Renal cortical epithelial cell (primary cell): ENCODE measurements around the gene G3BP1. TPM values are rescaled to one million over a fixed set of nuclear protein-coding genes. Genes with fewer than 3 reads are reported as not detected.
"Not testable (repeated sequence)": the region's sequence is repeated elsewhere in the genome, so short reads cannot be mapped to it uniquely, and the experiment has no call there.

Experiments
- DNase-seq: peaks from one replicate; pipeline ENCODE4 v3.0.0-alpha.2; 2011; ENCODE audit warnings: low read depth
- total RNA-seq: library from RNA; depleted of rRNA; stranded (reverse); fragments of >200 nt; gene quantifications from 2 replicates; pipeline ENCODE4 v1.2.3, GENCODE V29; 2014

The G3BP1 gene
- total RNA-seq, 1 donor from 2014 or later: 210 TPM

GRCh38 chr5:151798674-151799073 is 26.9 kb downstream of the G3BP1 start:
- DNase-seq: no peak

GRCh38 chr5:151799407-151799806 is 27.7 kb downstream of the G3BP1 start:
- peak; percentile 17 for DNase-seq

- DNase-seq: no peak
Measured at GRCh38 chr5:151800532-151800931, 28.8 kb downstream of the G3BP1 start.

GRCh38 chr5:151805414-151806223 is 33.9 kb downstream of the G3BP1 start:
- DNase-seq: no peak

DNA sequence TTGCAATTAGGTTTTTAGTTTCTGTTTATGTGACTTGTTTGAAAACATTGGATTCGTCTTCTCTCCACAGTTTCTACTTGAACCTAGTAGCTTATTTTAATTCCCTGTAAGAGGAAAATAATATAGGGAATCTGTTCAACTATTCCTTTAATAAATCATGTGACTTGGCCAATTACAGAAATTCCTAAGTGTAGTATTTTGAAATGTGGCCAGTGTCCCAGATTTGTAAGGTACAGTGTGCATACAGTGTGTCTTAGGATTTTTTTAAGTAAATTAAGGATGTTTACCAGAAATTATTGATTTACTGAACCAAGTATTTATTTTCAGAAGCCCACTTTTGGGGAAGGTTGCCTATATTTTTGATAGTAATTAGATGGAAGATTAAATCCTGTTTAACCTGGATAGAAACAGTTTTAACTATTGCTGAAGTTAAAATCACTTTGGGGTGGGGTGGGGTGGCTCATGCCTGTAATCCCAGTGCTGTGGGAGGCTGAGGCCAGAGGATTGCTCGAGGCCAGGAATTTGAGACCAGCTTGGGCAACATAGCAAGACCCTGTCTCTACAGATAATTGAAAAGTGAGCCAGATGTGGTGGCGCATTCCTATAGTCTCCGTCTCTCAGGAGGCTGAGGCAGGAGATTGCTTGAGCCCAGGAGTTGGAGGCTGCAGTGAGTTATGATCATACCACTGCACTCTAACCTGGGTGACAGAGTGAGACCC is 36.9 kb downstream of the G3BP1 start:
- no peak for DNase-seq

GRCh38 chr5:151810449-151810848 is 38.7 kb downstream of the G3BP1 start:
- no peak for DNase-seq

DNA sequence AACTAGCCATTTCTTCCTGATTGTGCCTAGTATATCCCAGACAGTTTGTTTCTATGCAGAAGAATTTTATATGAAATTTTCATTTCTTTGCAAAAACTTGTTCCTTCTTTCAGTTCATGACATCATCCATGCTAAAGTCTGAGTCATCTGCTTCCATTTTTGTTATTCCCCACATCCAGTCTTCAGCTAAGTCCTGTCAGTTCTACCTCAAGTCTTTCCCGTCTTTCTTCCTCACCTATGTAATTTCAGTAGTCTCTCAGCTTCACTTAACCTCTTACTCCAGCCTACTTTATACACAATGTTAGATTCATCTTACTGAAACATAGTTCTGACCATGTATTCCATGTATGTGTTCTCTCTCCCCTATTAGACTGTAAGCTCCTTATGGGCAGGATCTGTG is 39.1 kb downstream of the G3BP1 start:
- DNase-seq: no peak

- DNase-seq: peak; percentile 31
Measured at GRCh38 chr5:151811593-151812321, 40.0 kb downstream of the G3BP1 start.

GRCh38 chr5:151812757-151813309 is 41.1 kb downstream of the G3BP1 start:
- peak; percentile 54 for DNase-seq

DNA sequence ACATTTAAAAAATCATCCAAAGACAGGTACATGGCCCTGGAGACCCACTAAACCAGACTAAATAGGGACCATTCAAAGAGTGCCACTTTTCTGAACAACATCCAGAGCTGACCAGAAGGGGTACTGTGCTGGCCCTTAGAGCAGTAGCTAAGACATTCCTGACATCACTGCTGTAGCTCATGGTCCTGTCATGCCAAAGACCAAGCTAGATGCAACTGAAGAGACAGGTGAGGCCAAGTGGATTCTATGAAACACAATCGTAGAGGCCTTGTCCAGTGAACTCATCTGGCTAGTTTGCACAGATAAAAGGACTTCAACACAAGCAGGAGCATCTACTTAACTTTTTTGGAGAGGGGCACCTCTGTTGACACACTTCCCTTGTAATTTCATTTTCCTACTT is 43.3 kb downstream of the G3BP1 start:
- no peak for DNase-seq

DNA sequence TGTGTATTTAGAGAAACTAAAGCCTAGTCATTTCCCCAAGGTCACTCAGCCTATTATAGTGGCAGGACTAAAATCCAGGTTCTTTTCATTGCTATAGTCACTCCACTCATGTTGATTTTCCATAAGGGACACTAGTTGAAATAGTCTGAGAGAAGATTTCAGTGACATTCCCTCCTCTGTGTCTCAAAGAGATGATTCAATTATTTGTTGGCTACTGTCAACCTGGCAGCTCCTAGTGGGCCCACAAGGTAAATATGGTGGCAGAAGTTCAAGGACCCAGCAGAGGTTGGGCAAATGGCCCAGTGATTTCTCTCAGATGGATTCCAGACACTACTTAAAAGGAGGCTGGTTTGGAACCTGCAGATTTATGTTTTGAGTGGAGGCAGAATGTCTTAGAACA is 48.1 kb downstream of the G3BP1 start:
- DNase-seq: no peak

GRCh38 chr5:151820271-151820670 is 48.5 kb downstream of the G3BP1 start:
- DNase-seq: no peak

GRCh38 chr5:151820903-151821302 is 49.1 kb downstream of the G3BP1 start:
- no peak for DNase-seq

GRCh38 chr5:151822141-151822540 is 50.4 kb downstream of the G3BP1 start:
- DNase-seq: no peak

DNA sequence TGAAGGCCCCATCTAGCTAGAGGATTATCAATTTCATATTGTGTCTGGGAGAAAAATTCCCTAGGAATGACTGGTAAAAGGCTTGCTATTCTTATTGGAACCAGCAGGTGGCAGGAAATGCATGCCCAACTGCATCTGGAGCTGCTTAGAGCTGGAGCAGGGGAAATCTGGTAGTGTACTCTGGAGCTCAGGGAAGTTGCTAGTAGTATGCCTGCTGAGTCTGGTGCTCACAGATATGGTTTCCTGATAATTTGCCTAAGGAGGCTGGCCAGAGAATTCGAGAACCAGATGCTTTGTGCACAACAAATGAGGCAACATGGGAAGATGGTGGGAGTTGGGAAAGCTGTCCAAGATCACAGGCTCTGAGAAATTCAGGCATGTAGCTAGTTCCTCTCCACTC is 53.7 kb downstream of the G3BP1 start:
- peak; percentile 58 for DNase-seq

- DNase-seq: no peak
Measured at GRCh38 chr5:151829370-151829769, 57.6 kb downstream of the G3BP1 start.

DNA sequence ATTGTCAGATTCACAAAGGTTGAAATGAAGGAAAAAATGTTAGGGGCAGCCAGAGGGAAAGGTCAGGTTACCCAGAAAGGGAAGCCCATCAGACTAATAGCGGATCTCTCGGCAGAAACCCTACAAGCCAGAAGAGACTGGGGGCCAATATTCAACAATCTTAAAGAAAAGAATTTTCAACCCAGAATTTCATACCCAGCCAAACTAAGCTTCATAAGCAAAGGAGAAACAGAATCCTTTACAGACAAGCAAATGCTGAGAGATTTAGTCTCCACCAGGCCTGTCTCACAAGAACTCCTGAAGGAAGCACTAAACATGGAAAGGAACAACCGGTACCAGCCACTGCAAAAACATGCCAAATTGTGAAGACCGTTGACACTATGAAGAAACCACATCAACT is 61.1 kb downstream of the G3BP1 start:
- DNase-seq: not testable (repeated sequence)

GRCh38 chr5:151846765-151847164 is 75.0 kb downstream of the G3BP1 start:
- DNase-seq: no peak

GRCh38 chr5:151847871-151848270 is 76.1 kb downstream of the G3BP1 start:
- DNase-seq: no peak

GRCh38 chr5:151855701-151856100 is 83.9 kb downstream of the G3BP1 start:
- DNase-seq: no peak

GRCh38 chr5:151856861-151857260 is 85.1 kb downstream of the G3BP1 start:
- no peak for DNase-seq

GRCh38 chr5:151860867-151861266 is 89.1 kb downstream of the G3BP1 start:
- not testable (repeated sequence) for DNase-seq
